GM10248 (cell line): ENCODE results near the gene GCH1.

ENCODE experiments used
- CTCF ChIA-PET: fragments of 300-600 bp; sonication (Branson Sonifier 250); formaldehyde crosslinking; extraction: SDS; loops from one replicate; lab custom pipeline; 2021; ENCODE audit warnings: antibody characterized with exemption; lab: Yijun Ruan, JAX
- POLR2A ChIA-PET: fragments of 350-650 bp; sonication (Branson Sonifier 250); formaldehyde crosslinking; extraction: SDS; loops from one replicate; lab custom pipeline; 2020; ENCODE audit warnings: antibody characterized with exemption; lab: Yijun Ruan, JAX
- DNase-seq: peaks from one replicate; pipeline ENCODE4 v3.0.0; 2012; ENCODE audit errors: extremely low spot score
- CTCF ChIP-seq: IDR thresholded peaks from 2 replicates; pipeline ENCODE4 v1.5.1; 2012; ENCODE audit warnings: mild to moderate bottlenecking, low read depth; ENCODE audit errors: extremely low read depth, missing control alignments, control extremely low read depth

GCH1 gene

GRCh38 chr14:54808326-54809161 lies 94.1 kb downstream of the GCH1 start:
- DNase-seq: no peak
- ChIA-PET CTCF (interaction anchor here (0.7 to 7.9 kb wide), 8 partner anchors 9 to 243 kb away, joined by 3 to 79 read pairs (median 5); no protein-coding TSS in a partner anchor), POLR2A (interaction anchor here (1.0 kb wide), 1 partner anchor 276 kb away, joined by 3 read pairs; no protein-coding TSS in a partner anchor)
- no peak for TF ChIP-seq CTCF

GRCh38 chr14:54807881-54808280 lies 94.7 kb downstream of the GCH1 start:
- DNase-seq: no peak
- ChIA-PET POLR2A (interaction anchor here (1.0 kb wide), 1 partner anchor 275 kb away, joined by 3 read pairs; no protein-coding TSS in a partner anchor), CTCF (interaction anchor here (0.7 to 7.9 kb wide), 9 partner anchors 10 to 250 kb away, joined by 3 to 79 read pairs (median 3); no protein-coding TSS in a partner anchor)
- no peak for TF ChIP-seq CTCF

GRCh38 chr14:54807428-54807827 lies 95.2 kb downstream of the GCH1 start:
- ChIA-PET POLR2A (interaction anchor here (1.0 kb wide), 1 partner anchor 275 kb away, joined by 3 read pairs; no protein-coding TSS in a partner anchor), CTCF (interaction anchor here (0.7 to 7.9 kb wide), 8 partner anchors 10 to 250 kb away, joined by 3 to 79 read pairs (median 4); no protein-coding TSS in a partner anchor)
- no peak for DNase-seq
- TF ChIP-seq CTCF: no peak

- no peak for DNase-seq
- no peak for TF ChIP-seq CTCF
- CTCF ChIA-PET: interaction anchor here (0.6 to 7.9 kb wide), 25 partner anchors 7 to 356 kb away, joined by 3 to 79 read pairs (median 6); partner anchors contain the start of gene MAPK1IP1L
- POLR2A ChIA-PET: no interaction called here
These were observed 96.0 kb downstream of the GCH1 start for GRCh38 chr14:54806616-54807015.

GRCh38 chr14:54805445-54806322 lies 96.9 kb downstream of the GCH1 start:
- ChIA-PET CTCF (interaction anchor here (0.8 to 7.9 kb wide), 29 partner anchors 8 to 355 kb away, joined by 3 to 79 read pairs (median 5); partner anchors contain the start of gene MAPK1IP1L), POLR2A (no interaction called here)
- DNase-seq: peak; percentile 82
- TF ChIP-seq CTCF: peak; percentile 91

DNA sequence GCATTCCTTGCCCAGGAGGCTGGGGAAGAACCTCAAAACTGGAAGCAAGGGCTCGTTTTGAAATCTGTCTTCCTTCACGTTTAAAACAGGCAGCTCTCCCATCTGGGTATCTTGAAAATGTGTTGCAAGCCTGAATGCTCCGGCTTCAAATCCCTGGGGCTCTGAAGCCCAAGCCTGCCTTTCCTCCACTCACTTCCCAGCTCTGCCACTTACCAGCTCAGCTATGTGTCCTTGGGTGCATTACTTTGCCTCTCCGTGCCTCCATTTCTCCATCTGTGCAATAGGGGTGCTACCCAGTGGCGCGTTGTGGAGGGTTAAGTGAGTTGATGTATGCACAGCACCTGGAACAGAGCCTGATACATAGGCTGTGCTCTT lies 97.6 kb downstream of the GCH1 start:
- no peak for TF ChIP-seq CTCF
- CTCF ChIA-PET: interaction anchor here (0.8 to 7.9 kb wide), 21 partner anchors 12 to 355 kb away, joined by 3 to 79 read pairs (median 6); no protein-coding TSS in a partner anchor
- POLR2A ChIA-PET: no interaction called here
- no peak for DNase-seq
